B cell (primary cell): Measurements from ENCODE around the gene NTHL1. TPM values are rescaled to one million over a fixed set of nuclear protein-coding genes. Genes with fewer than 3 reads are reported as not detected.

Experiments used
- ATAC-seq: fragments of 200-7000 bp; cut with Tn5 transposase; one replicate; pipeline ENCODE4 v1.10.0; 2021; ENCODE audit warnings: low read depth, mild to moderate bottlenecking, moderate number of reproducible peaks, moderate library complexity
- CTCF ChIA-PET: fragments of 350-600 bp; sonication (Branson Sonifier 250); formaldehyde crosslinking; loops from one replicate; lab custom pipeline; 2021; ENCODE audit warnings: antibody characterized with exemption, inconsistent platforms; lab: Charles Lee
- POLR2A ChIA-PET: fragments of 350-600 bp; sonication (Branson Sonifier 250); formaldehyde crosslinking; loops from one replicate; lab custom pipeline; 2021; ENCODE audit warnings: antibody characterized with exemption; lab: Charles Lee
- DNase-seq: peaks from one replicate; pipeline ENCODE4 v3.0.0; 2013
- H2AFZ ChIP-seq: 2 replicates; pipeline ENCODE4 v1.6.1; 2012; ENCODE audit warnings: mild to moderate bottlenecking, low read depth, low read length; ENCODE audit not compliant: insufficient read depth, poor library complexity, severe bottlenecking
- H3K27ac ChIP-seq, 2 donors: 1 replicate in 1 of 2; 2 replicates in 1 of 2; pipeline ENCODE4 v1.5.1; 2012 to 2013; ENCODE audit warnings: low read length in 2 of 2, mild to moderate bottlenecking in 2 of 2, moderate library complexity in 1 of 2
- H3K27me3 ChIP-seq, 4 experiments: fragments of 200-600 bp in 1 of 4; sonication (generic) in 1 of 4; replicated peaks in 1 of 4; 1 replicate in 2 of 4; 2 replicates in 2 of 4; pipeline versions ENCODE4 v1.6.1 to v1.7.0; 2013 to 2016; ENCODE audit warnings: low read length in 3 of 4, mild to moderate bottlenecking in 2 of 4, mixed read lengths in 1 of 4, moderate library complexity in 1 of 4; ENCODE audit not compliant: insufficient read depth in 4 of 4, control insufficient read depth in 3 of 4; ENCODE audit errors: control extremely low read depth in 1 of 4
- H3K36me3 ChIP-seq, 2 experiments: replicated peaks in 1 of 2; 1 replicate in 1 of 2; 2 replicates in 1 of 2; pipeline versions ENCODE4 v1.6.1 to v1.7.1; 2013; ENCODE audit warnings: low read length in 1 of 2; ENCODE audit not compliant: insufficient read depth in 2 of 2, control insufficient read depth in 1 of 2; ENCODE audit errors: control extremely low read depth in 1 of 2, extremely low read depth in 1 of 2
- H3K4me1 ChIP-seq, 2 donors: fragments of 200-600 bp in 1 of 2; sonication (generic) in 1 of 2; 1 replicate in 1 of 2; 2 replicates in 1 of 2; pipeline versions ENCODE4 v1.5.1 to v1.6.1; 2013 to 2017; ENCODE audit warnings: low read length in 2 of 2; ENCODE audit not compliant: control insufficient read depth in 2 of 2, insufficient read depth in 2 of 2
- H3K4me2 ChIP-seq: replicated peaks from 2 replicates; pipeline ENCODE3; 2012; ENCODE audit warnings: mild to moderate bottlenecking, low read depth, low read length; ENCODE audit not compliant: poor library complexity, severe bottlenecking
- H3K4me3 ChIP-seq, 5 experiments: fragments of 200-600 bp in 1 of 5; sonication (generic) in 1 of 5; 1 replicate in 3 of 5; 2 replicates in 2 of 5; pipeline versions ENCODE4 v1.5.1 to v1.7.0; 2011 to 2016; ENCODE audit warnings: low read length in 4 of 5, mild to moderate bottlenecking in 4 of 5, low read depth in 2 of 5, control low read depth in 1 of 5, moderate library complexity in 1 of 5; ENCODE audit not compliant: insufficient read depth in 1 of 5; ENCODE audit errors: control extremely low read depth in 1 of 5, extremely low read depth in 1 of 5
- H3K79me2 ChIP-seq: fragments of 200-600 bp; sonication (generic); one replicate; pipeline ENCODE4 v1.6.0; 2016; ENCODE audit warnings: low read length; ENCODE audit not compliant: control insufficient read depth, insufficient read depth
- H3K9ac ChIP-seq: fragments of 200-600 bp; sonication (generic); 2 replicates; pipeline ENCODE4 v1.6.1; 2017; ENCODE audit warnings: mild to moderate bottlenecking, low read length, moderate library complexity
- H3K9me3 ChIP-seq, 3 donors: one replicate each; pipeline versions ENCODE4 v1.6.1 to v1.7.1; 2013; ENCODE audit warnings: low read length in 2 of 3; ENCODE audit not compliant: control insufficient read depth in 2 of 3, insufficient read depth in 1 of 3; ENCODE audit errors: control extremely low read depth in 1 of 3
- H4K20me1 ChIP-seq: 2 replicates; pipeline ENCODE4 v1.6.0; 2012; ENCODE audit warnings: mild to moderate bottlenecking, low read length; ENCODE audit not compliant: insufficient read depth, control insufficient read depth, poor library complexity, severe bottlenecking
- H3K27ac Mint-ChIP-seq: one replicate; pipeline ENCODE4 v1.8.0; 2021; ENCODE audit warnings: mixed read lengths
- H3K27me3 Mint-ChIP-seq: one replicate; pipeline ENCODE4 v1.8.0; 2021; ENCODE audit warnings: mixed read lengths
- H3K4me1 Mint-ChIP-seq: one replicate; pipeline ENCODE4 v1.8.0; 2021; ENCODE audit warnings: mixed read lengths
- H3K4me3 Mint-ChIP-seq: one replicate; pipeline ENCODE4 v1.8.0; 2021; ENCODE audit warnings: mixed read lengths
- H3K9me3 Mint-ChIP-seq: one replicate; pipeline ENCODE4 v1.8.0; 2022; ENCODE audit warnings: mixed read lengths; ENCODE audit not compliant: insufficient read depth
- CTCF ChIP-seq: fragments of 200-600 bp; IDR thresholded peaks from one replicate; pipeline ENCODE4 v1.8.0; 2022; ENCODE audit warnings: antibody characterized with exemption, mild to moderate bottlenecking
- EZH2 ChIP-seq: IDR thresholded peaks from 2 replicates; pipeline ENCODE4 v1.6.1; 2012; ENCODE audit warnings: borderline replicate concordance, low read depth, mild to moderate bottlenecking, moderate library complexity, low read length; ENCODE audit not compliant: insufficient read depth, poor library complexity, severe bottlenecking
- WGBS: methylation state at CpG from one replicate; pipeline ENCODE4 v1.1.5; 2013; ENCODE audit warnings: missing lambda C conversion rate; ENCODE audit not compliant: insufficient coverage; 5-methylcytosine and 5-hydroxymethylcytosine counted together
- intact Hi-C: fragments of 100-400 bp; cut with micrococcal nuclease; formaldehyde crosslinking; loops from one replicate; pipeline ENCODE4 v1.10.0; 2022
- polyA plus RNA-seq: library from polyadenylated mRNA; depleted of rRNA; stranded (reverse); fragments of >200 nt; gene quantifications from 2 replicates; pipeline ENCODE4 v1.2.3, GENCODE V29; 2012
- total RNA-seq, 2 donors: library from RNA; stranded (reverse); fragments of 120-200 nt in 1 of 2; gene quantifications; 1 replicate in 1 of 2; 2 replicates in 1 of 2; pipeline versions ENCODE4 v1.2.3 to v1.2.4, GENCODE V29; 2013 to 2022

NTHL1 gene
- total and polyA plus RNA-seq, 2 donors (not counting 1 experiment from before 2014, with no cell fraction given), result 17.5 to 27.6 TPM

DNA sequence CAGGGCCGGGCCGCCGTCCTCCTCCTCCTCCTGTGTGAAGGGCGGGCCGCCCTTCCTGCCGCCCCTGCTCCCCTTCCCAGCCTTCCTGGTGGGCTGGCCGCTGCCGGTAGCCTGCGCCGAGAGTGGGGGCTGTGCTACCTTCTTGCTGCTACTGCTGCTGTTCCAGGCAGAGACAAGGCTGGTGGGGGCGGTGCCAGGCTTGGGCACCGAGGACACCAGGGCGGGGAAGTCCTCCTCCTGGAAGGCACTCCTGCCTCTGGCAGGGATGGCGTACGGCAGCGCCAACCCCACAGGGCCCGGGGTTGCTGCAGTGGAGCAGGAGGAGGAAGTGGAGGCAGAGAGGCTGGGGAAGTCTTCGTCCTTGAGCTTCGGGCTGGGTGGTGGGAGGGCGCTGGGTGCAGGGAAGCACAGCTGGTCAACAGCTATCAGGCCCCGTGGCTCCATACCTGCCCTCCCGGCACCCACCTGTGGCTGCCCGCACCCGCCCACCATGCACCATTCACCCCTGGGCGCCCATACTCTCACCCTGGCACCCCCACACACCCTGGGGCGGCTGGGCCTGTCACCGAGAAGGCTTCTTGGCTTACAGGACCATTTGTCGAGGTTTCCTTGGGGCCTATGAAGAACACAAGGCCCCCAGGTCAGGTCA, 47.6 kb downstream of the NTHL1 start:
- Mint-ChIP-seq H3K9me3 (no peaks in the 10 kb centered on the region), H3K4me1 (peaks cover 10% of the 10 kb centered on the region), H3K27ac (no peak overlapping the region), H3K4me3 (no peak overlapping the region), H3K27me3 (no peaks in the 10 kb centered on the region)
- intact Hi-C loops, result loop anchor here (10.0 kb wide), 1 partner anchor 55 kb away; the partner anchor contains the start of gene MSRB1
- Histone ChIP-seq H4K20me1 (peaks cover 46% of the 10 kb centered on the region), H3K27ac (no peak overlapping the region), H3K4me3 (no peak overlapping the region), H3K4me1 (peaks cover 6 to 11% of the 10 kb centered on the region in 2 donors), H3K79me2 (peaks cover 28% of the 10 kb centered on the region), H3K27me3 (no peaks in the 10 kb centered on the region), H3K9me3 (no peaks in the 10 kb centered on the region), H3K36me3 (peaks cover 0 to 49% of the 10 kb centered on the region in 2 experiments), H3K9ac (no peak overlapping the region), H2AFZ (no peak overlapping the region), H3K4me2 (no peak overlapping the region)
- WGBS, result 98% methylated on average over 24 of the region's 28 CpGs
- ATAC-seq (no peak), DNase-seq (no peak)
- CTCF ChIA-PET, result interaction anchor here (1.1 kb wide), 1 partner anchor 501 kb away, joined by 3 read pairs; no protein-coding TSS in a partner anchor
- no peak for TF ChIP-seq CTCF
- no peak for TF ChIP-seq EZH2
- POLR2A ChIA-PET, result interaction anchor here (0.5 kb wide), 1 partner anchor 156 kb away, joined by 4 read pairs; no protein-coding TSS in a partner anchor
